H54 (cell line): ENCODE measurements around the gene RRP9.

ENCODE experiments used
- DNase-seq: peaks from one replicate; pipeline ENCODE4 v3.0.0; 2011; ENCODE audit warnings: low spot score, mixed read lengths; ENCODE audit not compliant: insufficient read length
- FAIRE-seq: peaks from 3 replicates; lab custom pipeline; 2011; peaks lifted over from hg19 to GRCh38; lab: Jason Lieb, UNC
- POLR2A ChIP-seq: IDR thresholded peaks from 2 replicates; pipeline ENCODE4 v1.6.1; 2011; ENCODE audit warnings: low read depth, mild to moderate bottlenecking, low read length

Gene RRP9

DNA sequence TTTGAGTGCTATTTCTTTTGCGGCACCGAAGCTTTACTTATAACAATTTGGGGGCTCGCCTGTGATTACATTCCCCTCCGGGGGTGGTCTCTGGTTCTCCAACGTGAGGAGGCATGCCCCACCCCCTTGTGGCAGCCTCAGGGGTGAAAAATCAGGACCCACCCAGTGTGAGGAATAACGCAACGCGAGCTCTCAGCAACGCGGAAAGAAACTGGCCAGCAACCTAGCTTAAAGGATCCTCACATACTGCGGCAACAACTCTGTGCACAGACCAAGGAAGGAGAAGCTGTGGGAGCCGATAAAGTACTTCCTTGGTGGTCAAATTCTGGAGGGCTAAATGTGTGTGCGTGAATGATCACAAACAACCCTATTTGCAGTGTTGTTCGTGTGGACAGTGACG, 44.3 kb downstream of the RRP9 start:
- FAIRE-seq (no peak), DNase-seq (no peak)
- TF ChIP-seq POLR2A, result no peak

DNA sequence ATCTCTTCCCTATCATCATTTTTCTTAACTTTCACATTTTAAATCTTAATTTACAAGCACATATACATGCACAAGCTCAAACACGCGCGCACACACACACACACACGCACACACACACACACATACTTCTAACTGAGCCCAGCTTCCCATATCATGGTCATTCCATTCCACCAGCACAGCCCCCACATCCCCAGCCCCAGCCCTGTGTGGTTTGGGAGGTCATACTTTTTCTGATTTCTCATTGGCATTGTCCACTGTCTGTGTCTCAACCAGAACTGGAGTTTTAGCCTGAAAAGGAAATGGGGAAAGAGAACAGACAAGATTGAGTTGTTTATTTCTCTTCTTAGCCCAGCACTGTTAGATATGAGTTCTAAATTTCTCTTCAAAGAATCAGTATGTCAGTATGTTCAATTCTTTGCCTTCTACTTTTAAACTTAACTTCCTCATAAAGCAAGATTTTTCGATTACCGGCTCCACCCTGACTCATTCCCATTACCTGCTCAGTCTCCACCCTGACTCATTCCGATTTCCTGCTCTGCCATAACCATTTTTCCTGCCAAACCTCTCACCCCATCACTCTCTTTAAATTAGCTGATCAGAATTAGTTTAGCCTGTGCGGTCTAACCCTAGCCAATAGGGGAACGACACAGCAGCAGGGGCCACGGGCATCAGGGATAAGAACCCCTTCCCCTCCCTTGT, 44.9 kb downstream of the RRP9 start:
- FAIRE-seq (no peak), DNase-seq (no peak)
- no peak for TF ChIP-seq POLR2A

DNA sequence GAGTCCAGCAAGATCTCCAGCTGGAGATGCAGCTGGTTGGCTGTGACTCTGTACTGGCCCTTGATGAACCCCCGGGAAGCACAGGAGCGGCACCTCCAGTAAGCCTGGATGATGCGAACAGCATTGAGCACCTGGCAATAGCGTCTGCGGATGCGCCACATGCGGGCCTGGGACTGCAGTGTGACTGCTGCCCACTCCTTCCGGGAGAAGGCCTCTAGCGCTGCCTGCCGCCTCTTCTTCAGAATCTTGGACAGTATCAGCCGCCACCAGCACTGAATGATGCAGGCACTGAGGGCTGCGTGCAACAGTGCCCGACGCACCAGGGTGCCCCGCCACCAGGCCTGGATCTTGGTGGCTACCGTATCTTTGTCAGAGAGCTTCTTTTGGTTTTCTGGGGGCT, 46.8 kb downstream of the RRP9 start:
- DNase-seq (no peak), FAIRE-seq (no peak)
- TF ChIP-seq POLR2A, result no peak

DNA sequence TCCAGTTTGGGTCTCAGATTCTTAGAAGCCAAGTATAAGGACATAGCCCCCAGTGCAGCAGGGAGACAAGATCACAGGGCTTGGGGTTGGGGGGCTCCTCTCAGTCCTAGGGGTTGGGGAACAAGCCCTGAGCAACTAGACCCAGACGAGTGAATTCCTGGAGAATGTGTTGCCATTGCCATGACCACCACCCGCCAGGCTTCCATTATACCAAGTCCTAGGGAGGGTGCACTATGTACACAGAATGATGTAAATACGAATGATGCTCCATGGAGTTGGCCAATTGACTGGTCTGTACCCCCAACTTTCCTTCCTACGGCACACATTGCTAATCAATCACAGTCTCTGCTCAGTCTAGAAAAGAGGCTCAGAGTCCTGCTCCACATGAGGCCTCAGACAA, 47.3 kb downstream of the RRP9 start:
- no peak for TF ChIP-seq POLR2A
- FAIRE-seq (no peak), DNase-seq (no peak)

DNA sequence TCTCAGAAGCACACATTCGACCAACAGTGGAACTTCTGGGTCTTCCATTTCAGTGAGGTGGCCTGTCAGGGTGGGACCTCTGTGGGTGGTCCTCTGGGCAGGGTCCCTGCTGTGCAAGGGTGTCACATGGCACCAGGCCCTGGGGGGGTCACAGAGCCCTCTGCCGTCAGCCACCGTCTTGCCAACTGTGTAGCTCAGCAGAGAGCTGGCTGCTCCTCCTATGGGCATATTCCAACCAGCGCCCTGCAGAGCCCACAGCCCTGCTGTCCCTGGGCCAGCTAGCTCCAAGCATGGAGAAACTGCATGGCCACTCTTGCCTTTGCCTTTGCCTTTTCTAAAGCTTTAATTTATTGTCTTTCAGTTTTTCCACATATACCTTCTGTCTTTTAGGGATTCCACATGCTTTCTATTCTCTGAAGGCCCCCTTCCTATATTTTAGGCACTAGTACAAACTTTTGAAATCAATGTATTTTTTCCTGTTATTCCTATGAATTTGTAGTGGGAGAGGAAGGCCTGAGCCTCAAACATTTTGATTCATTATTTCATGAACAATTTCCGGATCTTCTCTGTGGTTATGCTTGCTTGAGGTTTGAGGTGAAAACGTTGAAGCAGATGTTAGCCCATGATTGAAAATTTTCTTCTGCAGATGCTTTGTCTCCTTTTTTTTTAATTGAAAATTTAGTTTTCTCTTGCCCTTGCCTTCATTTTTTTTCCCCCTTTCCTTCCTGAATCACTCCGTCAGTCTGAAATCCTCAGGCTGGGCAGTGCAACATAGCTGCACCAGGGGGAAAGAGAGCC, 50.3 kb downstream of the RRP9 start:
- no peak for DNase-seq
- TF ChIP-seq POLR2A, result no peak
- no peak for FAIRE-seq

DNA sequence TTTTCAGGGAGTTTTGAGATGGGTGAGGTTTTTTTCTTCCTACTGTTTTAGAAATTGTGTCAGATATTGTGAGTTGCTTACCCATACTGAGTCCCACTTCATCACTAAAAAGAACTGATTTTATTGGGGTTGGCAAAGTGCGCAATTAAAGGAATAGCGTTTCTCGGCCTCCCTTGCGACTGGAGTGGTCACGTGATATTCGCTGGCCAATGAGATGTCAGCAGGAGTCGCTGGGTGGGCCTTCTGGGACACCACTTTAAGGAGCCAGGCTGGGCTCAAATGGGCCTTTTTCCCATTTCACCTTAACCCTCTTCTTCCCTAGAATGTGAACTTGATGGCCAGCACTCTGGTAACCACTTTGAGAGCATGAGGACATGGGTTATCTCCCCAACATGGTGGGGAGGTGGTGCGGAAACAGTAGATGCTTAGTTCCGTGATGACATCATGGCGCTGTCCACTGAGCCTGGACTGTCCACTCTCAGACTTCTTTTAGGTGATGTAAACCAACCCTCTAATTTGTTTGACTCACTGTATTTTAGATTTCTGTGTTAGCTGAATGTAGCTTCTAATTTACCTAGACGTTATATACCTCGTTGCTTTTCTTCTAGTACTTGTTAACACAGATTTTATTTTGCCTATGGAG, 53.1 kb downstream of the RRP9 start:
- TF ChIP-seq POLR2A, result no peak
- no peak for DNase-seq
- FAIRE-seq, result no peak

DNA sequence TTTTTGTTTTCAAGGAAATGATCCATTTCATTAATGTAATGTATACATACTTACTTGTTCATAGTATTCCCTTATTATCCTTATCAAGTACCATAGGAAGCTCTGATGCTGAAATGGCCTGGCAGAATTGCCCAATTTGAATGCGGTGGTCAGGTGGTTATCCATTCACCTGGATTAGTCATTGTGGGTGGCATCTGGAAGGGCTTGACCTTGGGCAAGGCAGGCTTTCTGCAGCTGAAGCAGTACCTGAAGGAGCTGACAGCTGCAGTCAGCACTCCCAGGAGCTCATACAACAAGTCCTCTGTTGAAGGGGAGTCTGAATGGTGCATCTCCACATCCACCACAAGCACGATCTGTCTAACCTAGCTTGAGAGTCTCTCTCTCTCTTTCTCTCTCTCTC, 54.1 kb downstream of the RRP9 start:
- FAIRE-seq, result no peak
- no peak for DNase-seq
- no peak for TF ChIP-seq POLR2A

DNA sequence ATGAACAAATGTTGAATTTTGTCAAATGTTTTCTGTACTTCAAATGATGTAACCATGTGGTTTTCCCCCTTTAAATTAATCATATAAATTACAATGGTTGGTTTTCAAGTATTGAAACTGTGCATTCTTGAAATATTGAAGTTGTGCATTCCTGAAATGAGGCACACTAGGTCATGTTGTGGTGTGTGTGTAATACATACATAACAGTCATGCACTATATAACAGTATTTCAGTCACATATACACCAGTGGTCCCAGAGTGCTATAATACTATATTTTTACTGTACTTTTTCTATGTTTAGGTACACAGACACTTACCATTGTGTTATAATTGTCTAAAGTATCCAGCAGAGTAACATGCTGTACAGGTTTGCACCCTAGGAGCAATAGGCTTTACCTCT, 55.3 kb downstream of the RRP9 start:
- DNase-seq (no peak), FAIRE-seq (no peak)
- no peak for TF ChIP-seq POLR2A
